ENCODE results near the gene FRMD5. TPM values are rescaled to one million over a fixed set of nuclear protein-coding genes. Genes with fewer than 3 reads are reported as not detected.

Gene FRMD5
- total and polyA plus RNA-seq, 2 donors (not counting 1 experiment from before 2014, with no cell fraction given) = not detected

DNA sequence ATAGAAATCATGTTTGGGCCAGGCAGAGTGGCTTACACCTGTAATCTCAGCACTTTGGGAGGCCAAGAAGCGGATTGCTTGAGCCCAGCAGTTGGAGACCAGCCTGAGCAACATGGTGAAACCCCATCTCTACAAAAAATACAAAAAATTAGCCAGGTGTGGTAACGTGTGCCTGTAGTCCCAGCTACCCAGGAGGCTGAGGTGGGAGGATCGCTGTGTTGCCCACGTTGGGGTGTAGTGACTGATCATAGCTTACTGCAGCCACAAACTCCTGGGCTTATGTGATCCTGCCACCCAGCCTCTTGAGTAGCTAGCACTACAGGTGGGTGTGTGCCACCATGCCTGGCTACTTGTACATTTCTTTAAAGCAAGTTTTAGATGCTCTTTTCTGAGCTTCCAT, 254.0 kb downstream of the FRMD5 start:
- no peak for TF ChIP-seq EZH2 (IDR thresholded peaks at IDR 0.05; ENCODE audit: borderline replicate concordance, insufficient read depth, low read depth, low read length, poor library complexity, severe bottlenecking)
- TF ChIP-seq, protein P1, sequence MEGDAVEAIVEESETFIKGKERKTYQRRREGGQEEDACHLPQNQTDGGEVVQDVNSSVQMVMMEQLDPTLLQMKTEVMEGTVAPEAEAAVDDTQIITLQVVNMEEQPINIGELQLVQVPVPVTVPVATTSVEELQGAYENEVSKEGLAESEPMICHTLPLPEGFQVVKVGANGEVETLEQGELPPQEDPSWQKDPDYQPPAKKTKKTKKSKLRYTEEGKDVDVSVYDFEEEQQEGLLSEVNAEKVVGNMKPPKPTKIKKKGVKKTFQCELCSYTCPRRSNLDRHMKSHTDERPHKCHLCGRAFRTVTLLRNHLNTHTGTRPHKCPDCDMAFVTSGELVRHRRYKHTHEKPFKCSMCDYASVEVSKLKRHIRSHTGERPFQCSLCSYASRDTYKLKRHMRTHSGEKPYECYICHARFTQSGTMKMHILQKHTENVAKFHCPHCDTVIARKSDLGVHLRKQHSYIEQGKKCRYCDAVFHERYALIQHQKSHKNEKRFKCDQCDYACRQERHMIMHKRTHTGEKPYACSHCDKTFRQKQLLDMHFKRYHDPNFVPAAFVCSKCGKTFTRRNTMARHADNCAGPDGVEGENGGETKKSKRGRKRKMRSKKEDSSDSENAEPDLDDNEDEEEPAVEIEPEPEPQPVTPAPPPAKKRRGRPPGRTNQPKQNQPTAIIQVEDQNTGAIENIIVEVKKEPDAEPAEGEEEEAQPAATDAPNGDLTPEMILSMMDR (IDR thresholded peaks at IDR 0.05) = no peak
- ATAC-seq (ENCODE audit: low read depth) (no peak), DNase-seq (no peak)
- ChIA-PET CTCF (no interaction called here), POLR2A (no interaction called here)
- H3K4me3 Mint-ChIP-seq = no peak overlapping the region
- Histone ChIP-seq H2AFZ (ENCODE audit: insufficient read depth, low read depth, low read length, poor library complexity, severe bottlenecking) (no peak overlapping the region), H3K9me3 (ENCODE audit: control extremely low read depth in 1 of 3, control insufficient read depth in 2 of 3, insufficient read depth in 1 of 3, low read length in 2 of 3) (no peaks in the 10 kb centered on the region), H3K4me3 (ENCODE audit: control extremely low read depth in 1 of 5, extremely low read depth in 1 of 5, insufficient read depth in 1 of 5, low read depth in 2 of 5, low read length in 4 of 5) (no peak overlapping the region), H3K27ac (ENCODE audit: low read length in 2 of 2) (no peak overlapping the region), H3K79me2 (ENCODE audit: control insufficient read depth, insufficient read depth, low read length) (no peaks in the 10 kb centered on the region), H3K4me2 (replicated peaks; ENCODE audit: low read depth, low read length, poor library complexity, severe bottlenecking) (no peak overlapping the region), H3K9ac (ENCODE audit: low read length) (no peak overlapping the region), H3K4me1 (ENCODE audit: control insufficient read depth in 2 of 2, insufficient read depth in 2 of 2, low read length in 2 of 2) (peaks cover 0 to 9% of the 10 kb centered on the region in 2 donors), H4K20me1 (ENCODE audit: control insufficient read depth, insufficient read depth, low read length, poor library complexity, severe bottlenecking) (no peaks in the 10 kb centered on the region), H3K36me3 (replicated peaks in 1 of 2; ENCODE audit: control extremely low read depth in 1 of 2, control insufficient read depth in 1 of 2, extremely low read depth in 1 of 2, insufficient read depth in 2 of 2, low read length in 1 of 2) (no peaks in the 10 kb centered on the region), H3K27me3 (replicated peaks in 1 of 4; ENCODE audit: control extremely low read depth in 1 of 4, control insufficient read depth in 3 of 4, insufficient read depth in 4 of 4, low read length in 3 of 4) (peaks cover 0 to 2% (median 0%) of the 10 kb centered on the region in 4 experiments)
- WGBS (ENCODE audit: insufficient coverage) = 86% methylated on average over 3 of the region's 4 CpGs
- H3K4me1 Mint-ChIP-seq = peaks cover 11% of the 10 kb centered on the region
- no peaks in the 10 kb centered on the region for H3K9me3 Mint-ChIP-seq (ENCODE audit: insufficient read depth)
- H3K27me3 Mint-ChIP-seq = peaks cover 7% of the 10 kb centered on the region
- intact Hi-C loops (cut with micrococcal nuclease) = no loop called here
- no peak overlapping the region for H3K27ac Mint-ChIP-seq

DNA sequence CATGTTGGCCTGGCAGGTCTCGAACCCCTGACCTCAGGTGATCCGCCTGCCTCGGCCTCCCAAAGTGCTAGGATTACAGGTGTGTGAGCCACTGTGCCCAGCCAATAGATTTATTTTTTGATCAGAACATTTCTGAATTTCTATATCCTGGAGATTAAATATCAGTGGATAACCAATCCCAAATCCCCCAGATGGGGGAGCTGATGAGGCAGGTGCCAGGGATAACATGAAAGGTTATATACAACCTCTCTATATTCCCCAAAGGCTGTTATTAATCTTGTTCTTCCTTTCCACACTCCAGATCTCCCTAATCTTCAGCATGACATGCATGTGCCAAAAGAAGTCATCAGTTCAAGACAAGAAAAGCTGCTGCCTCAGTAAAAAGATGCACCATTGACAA, 256.0 kb downstream of the FRMD5 start:
- Histone ChIP-seq H3K4me3 (ENCODE audit: control extremely low read depth in 1 of 5, extremely low read depth in 1 of 5, insufficient read depth in 1 of 5, low read depth in 2 of 5, low read length in 4 of 5) (no peak overlapping the region), H3K9ac (ENCODE audit: low read length) (no peak overlapping the region), H3K4me1 (ENCODE audit: control insufficient read depth in 2 of 2, insufficient read depth in 2 of 2, low read length in 2 of 2) (peaks cover 0 to 9% of the 10 kb centered on the region in 2 donors), H3K4me2 (replicated peaks; ENCODE audit: low read depth, low read length, poor library complexity, severe bottlenecking) (no peak overlapping the region), H3K27ac (ENCODE audit: low read length in 2 of 2) (no peak overlapping the region), H3K36me3 (replicated peaks in 1 of 2; ENCODE audit: control extremely low read depth in 1 of 2, control insufficient read depth in 1 of 2, extremely low read depth in 1 of 2, insufficient read depth in 2 of 2, low read length in 1 of 2) (no peaks in the 10 kb centered on the region), H4K20me1 (ENCODE audit: control insufficient read depth, insufficient read depth, low read length, poor library complexity, severe bottlenecking) (no peaks in the 10 kb centered on the region), H3K9me3 (ENCODE audit: control extremely low read depth in 1 of 3, control insufficient read depth in 2 of 3, insufficient read depth in 1 of 3, low read length in 2 of 3) (no peaks in the 10 kb centered on the region), H2AFZ (ENCODE audit: insufficient read depth, low read depth, low read length, poor library complexity, severe bottlenecking) (no peak overlapping the region), H3K79me2 (ENCODE audit: control insufficient read depth, insufficient read depth, low read length) (no peaks in the 10 kb centered on the region), H3K27me3 (replicated peaks in 1 of 4; ENCODE audit: control extremely low read depth in 1 of 4, control insufficient read depth in 3 of 4, insufficient read depth in 4 of 4, low read length in 3 of 4) (peaks cover 0 to 2% (median 0%) of the 10 kb centered on the region in 4 experiments)
- ATAC-seq (ENCODE audit: low read depth) (no peak), DNase-seq (no peak)
- TF ChIP-seq, protein P1 (IDR thresholded peaks at IDR 0.05) = no peak
- TF ChIP-seq EZH2 (IDR thresholded peaks at IDR 0.05; ENCODE audit: borderline replicate concordance, insufficient read depth, low read depth, low read length, poor library complexity, severe bottlenecking) = no peak
- Mint-ChIP-seq H3K9me3 (ENCODE audit: insufficient read depth) (no peaks in the 10 kb centered on the region), H3K4me1 (peaks cover 10% of the 10 kb centered on the region), H3K27ac (no peak overlapping the region), H3K27me3 (peaks cover 19% of the 10 kb centered on the region), H3K4me3 (no peak overlapping the region)
- POLR2A ChIA-PET = no interaction called here
- whole genome bisulfite sequencing (ENCODE audit: insufficient coverage) = no CpG with 5 or more reads among the region's 3 CpGs
- intact Hi-C loops (cut with micrococcal nuclease) = no loop called here
- CTCF ChIA-PET = no interaction called here
